HEK293T (cell line): ENCODE measurements around the gene SLC25A21.

Source experiments
- BHLHE40 ChIP-seq: fragments of 450-650 bp; IDR thresholded peaks from 2 replicates; pipeline ENCODE4 v1.6.1; 2016; ENCODE audit warnings: mild to moderate bottlenecking, moderate library complexity, borderline replicate concordance
- CTBP1 ChIP-seq: fragments of 450-650 bp; IDR thresholded peaks from 2 replicates; pipeline ENCODE4 v1.6.1; 2016; ENCODE audit warnings: borderline replicate concordance
- FOXK2 ChIP-seq: fragments of 450-650 bp; IDR thresholded peaks from 2 replicates; pipeline ENCODE4 v1.6.1; 2016; ENCODE audit warnings: mild to moderate bottlenecking
- NFRKB ChIP-seq: fragments of 450-650 bp; IDR thresholded peaks from 2 replicates; pipeline ENCODE4 v1.6.1; 2016; ENCODE audit warnings: mild to moderate bottlenecking, moderate library complexity
- TF ChIP-seq, protein P1 (sequence below): fragments of 450-650 bp; IDR thresholded peaks from 2 replicates; pipeline ENCODE4 v1.6.1; 2016

DNA sequence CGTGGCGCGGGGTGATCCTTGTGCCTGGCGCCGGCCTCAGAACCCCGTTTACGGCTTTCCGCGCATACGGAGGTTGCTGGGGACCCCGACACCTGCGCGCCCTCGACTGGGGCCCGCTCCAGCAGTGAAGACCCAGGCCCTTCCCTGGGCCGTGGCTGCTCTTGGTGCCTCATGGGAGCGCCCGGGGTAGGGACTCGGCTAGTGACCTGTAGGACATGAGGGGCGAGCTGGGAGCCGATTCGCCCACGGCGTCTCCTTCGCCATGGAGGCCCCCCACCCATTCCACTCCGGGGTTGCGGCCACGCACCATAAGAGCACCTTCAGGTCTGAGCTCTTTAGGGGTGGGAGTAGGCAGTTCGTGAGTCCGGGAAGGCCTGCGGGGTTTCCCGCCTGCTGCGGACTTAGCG, 525.0 kb downstream of the SLC25A21 start:
- TF ChIP-seq, protein P1, sequence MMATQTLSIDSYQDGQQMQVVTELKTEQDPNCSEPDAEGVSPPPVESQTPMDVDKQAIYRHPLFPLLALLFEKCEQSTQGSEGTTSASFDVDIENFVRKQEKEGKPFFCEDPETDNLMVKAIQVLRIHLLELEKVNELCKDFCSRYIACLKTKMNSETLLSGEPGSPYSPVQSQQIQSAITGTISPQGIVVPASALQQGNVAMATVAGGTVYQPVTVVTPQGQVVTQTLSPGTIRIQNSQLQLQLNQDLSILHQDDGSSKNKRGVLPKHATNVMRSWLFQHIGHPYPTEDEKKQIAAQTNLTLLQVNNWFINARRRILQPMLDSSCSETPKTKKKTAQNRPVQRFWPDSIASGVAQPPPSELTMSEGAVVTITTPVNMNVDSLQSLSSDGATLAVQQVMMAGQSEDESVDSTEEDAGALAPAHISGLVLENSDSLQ, result no peak
- TF ChIP-seq NFRKB, result no peak
- TF ChIP-seq CTBP1, result no peak
- no peak for TF ChIP-seq BHLHE40
- no peak for TF ChIP-seq FOXK2
